Thymus (tissue), 11 donors: ENCODE data around the gene FBXL5. TPM values are rescaled to one million over a fixed set of nuclear protein-coding genes. Genes with fewer than 3 reads are reported as not detected.

Experiments used
- DNase-seq, 9 donors: peaks; one replicate each; pipeline ENCODE4 v3.0.0-alpha.2; 2013; ENCODE audit warnings: low spot score in 9 of 9, low read depth in 6 of 9, missing footprints in 1 of 9
- H3K27ac ChIP-seq, 2 donors: one replicate each; pipeline ENCODE4 v1.5.1; 2013; ENCODE audit warnings: control low read depth in 1 of 2, low read depth in 1 of 2, low read length in 1 of 2, mild to moderate bottlenecking in 1 of 2, moderate library complexity in 1 of 2
- H3K27me3 ChIP-seq, 2 donors: one replicate each; pipeline ENCODE4 v1.5.1; 2013; ENCODE audit warnings: low read length in 1 of 2; ENCODE audit not compliant: control insufficient read depth in 2 of 2, insufficient read depth in 1 of 2
- H3K36me3 ChIP-seq, 2 donors: one replicate each; pipeline ENCODE4 v1.5.1; 2013; ENCODE audit warnings: low read length in 1 of 2, mild to moderate bottlenecking in 1 of 2, moderate library complexity in 1 of 2; ENCODE audit not compliant: control insufficient read depth in 2 of 2, insufficient read depth in 2 of 2
- H3K4me1 ChIP-seq, 2 donors: one replicate each; pipeline ENCODE4 v1.5.1; 2013; ENCODE audit warnings: low read length in 2 of 2; ENCODE audit not compliant: control insufficient read depth in 2 of 2, insufficient read depth in 2 of 2
- H3K4me3 ChIP-seq, 2 donors: one replicate each; pipeline ENCODE4 v1.5.1; 2013; ENCODE audit warnings: low read length in 2 of 2, control low read depth in 1 of 2, mild to moderate bottlenecking in 1 of 2
- H3K9me3 ChIP-seq, 2 donors: one replicate each; pipeline ENCODE4 v1.5.1; 2013; ENCODE audit warnings: low read length in 1 of 2, mild to moderate bottlenecking in 1 of 2; ENCODE audit not compliant: control insufficient read depth in 2 of 2, insufficient read depth in 1 of 2
- WGBS: extraction: QIAGEN DNeasy Blood & Tissue Kit; methylation state at CpG from one replicate; pipeline ENCODE4 v1.1.7; 2013; 5-methylcytosine and 5-hydroxymethylcytosine counted together
- polyA plus RNA-seq: library from polyadenylated mRNA; stranded (reverse); fragments of 200-250 nt; gene quantifications from one replicate; pipeline ENCODE4 v1.2.3, GENCODE V29; 2013
- total RNA-seq: library from RNA; stranded (reverse); fragments of 120-200 nt; gene quantifications from one replicate; pipeline ENCODE4 v1.2.4, GENCODE V29; 2013
- donor health status: healthy.

Gene FBXL5
- total and polyA plus RNA-seq, 2 donors, result 66.7 to 72.6 TPM

GRCh38 chr4:15694431-15694830 is 39.3 kb upstream of the FBXL5 start:
- Histone ChIP-seq H3K4me1 (peaks cover 0 to 2% of the 10 kb centered on the region in 2 donors), H3K4me3 (no peak overlapping the region), H3K9me3 (no peaks in the 10 kb centered on the region), H3K27me3 (no peaks in the 10 kb centered on the region), H3K36me3 (peaks cover 0 to 2% of the 10 kb centered on the region in 2 donors), H3K27ac (no peak overlapping the region)
- no peak for DNase-seq
- 98% methylated on average over 4 of the region's 4 CpGs for WGBS

- DNase-seq, result no peak
- Histone ChIP-seq H3K27ac (no peak overlapping the region), H3K27me3 (no peaks in the 10 kb centered on the region), H3K36me3 (peaks cover 0 to 14% of the 10 kb centered on the region in 2 donors), H3K4me3 (no peak overlapping the region), H3K9me3 (no peaks in the 10 kb centered on the region), H3K4me1 (peaks cover 0 to 2% of the 10 kb centered on the region in 2 donors)
- WGBS, result over 99% methylated on average over 2 of the region's 2 CpGs
These were observed 37.4 kb upstream of the FBXL5 start for GRCh38 chr4:15692602-15693001.

GRCh38 chr4:15691346-15692135 is 36.4 kb upstream of the FBXL5 start:
- Histone ChIP-seq H3K36me3 (peaks cover 0 to 23% of the 10 kb centered on the region in 2 donors), H3K4me3 (no peak overlapping the region), H3K4me1 (peaks cover 0 to 2% of the 10 kb centered on the region in 2 donors), H3K27ac (no peak overlapping the region), H3K27me3 (no peaks in the 10 kb centered on the region), H3K9me3 (no peaks in the 10 kb centered on the region)
- 64% methylated on average over 3 of the region's 3 CpGs for WGBS
- no peak for DNase-seq

GRCh38 chr4:15690020-15690809 is 35.1 kb upstream of the FBXL5 start:
- WGBS, result 93% methylated on average over 7 of the region's 7 CpGs
- no peak overlapping the region for H3K27ac ChIP-seq
- no peaks in the 10 kb centered on the region for H3K27me3 ChIP-seq
- H3K4me1 ChIP-seq, result peaks cover 0 to 2% of the 10 kb centered on the region in 2 donors
- no peak overlapping the region for H3K4me3 ChIP-seq
- H3K36me3 ChIP-seq, result peaks cover 0 to 36% of the 10 kb centered on the region in 2 donors
- H3K9me3 ChIP-seq, result no peaks in the 10 kb centered on the region
- DNase-seq, result no peak

- 97% methylated on average over 2 of the region's 2 CpGs for WGBS
- no peak for DNase-seq
- Histone ChIP-seq H3K9me3 (no peaks in the 10 kb centered on the region), H3K27ac (no peak overlapping the region), H3K36me3 (peaks cover 2 to 41% of the 10 kb centered on the region in 2 donors), H3K4me1 (peaks cover 0 to 4% of the 10 kb centered on the region in 2 donors), H3K27me3 (no peaks in the 10 kb centered on the region), H3K4me3 (no peak overlapping the region)
These were observed 34.4 kb upstream of the FBXL5 start for GRCh38 chr4:15689540-15689939.

- Histone ChIP-seq H3K27ac (no peak overlapping the region), H3K4me1 (peaks cover 0 to 6% of the 10 kb centered on the region in 2 donors), H3K9me3 (no peaks in the 10 kb centered on the region), H3K36me3 (peaks cover 2 to 48% of the 10 kb centered on the region in 2 donors), H3K27me3 (no peaks in the 10 kb centered on the region), H3K4me3 (no peak overlapping the region)
- WGBS, result 96% methylated on average over 5 of the region's 5 CpGs
- DNase-seq, result no peak
These were observed 32.9 kb upstream of the FBXL5 start for GRCh38 chr4:15688051-15688450.

GRCh38 chr4:15684498-15684897 is 29.3 kb upstream of the FBXL5 start:
- H3K27me3 ChIP-seq, result no peaks in the 10 kb centered on the region
- no peaks in the 10 kb centered on the region for H3K9me3 ChIP-seq
- H3K27ac ChIP-seq, result no peak overlapping the region
- DNase-seq, result no peak
- 97% methylated on average over 1 of the region's 1 CpG for WGBS
- peaks cover 0 to 6% of the 10 kb centered on the region in 2 donors for H3K4me1 ChIP-seq
- H3K4me3 ChIP-seq, result no peak overlapping the region
- peaks cover 2 to 47% of the 10 kb centered on the region in 2 donors for H3K36me3 ChIP-seq

GRCh38 chr4:15683143-15683495 is 28.0 kb upstream of the FBXL5 start:
- no peaks in the 10 kb centered on the region for H3K9me3 ChIP-seq
- peaks cover 0 to 6% of the 10 kb centered on the region in 2 donors for H3K4me1 ChIP-seq
- H3K4me3 ChIP-seq, result no peak overlapping the region
- H3K36me3 ChIP-seq, result peaks cover 2 to 39% of the 10 kb centered on the region in 2 donors
- 94% methylated on average over 2 of the region's 2 CpGs for WGBS
- no peaks in the 10 kb centered on the region for H3K27me3 ChIP-seq
- H3K27ac ChIP-seq, result no peak overlapping the region
- DNase-seq, result no peak
